Calu3 (cell line): Measurements from ENCODE around the gene C4orf17. TPM values are rescaled to one million over a fixed set of nuclear protein-coding genes. Genes with fewer than 3 reads are reported as not detected.
A peak's percentile ranks its signal among the peaks of the same experiment; 100 is the strongest.

ENCODE experiments used
- BruUV-seq: library from RNA; stranded (reverse); fragments of 400-500 nt; replicated peaks from 2 replicates; lab custom pipeline; 2021; lab: Mats Ljungman, UMichigan
- CTCF ChIA-PET: fragments of 300-600 bp; sonication (Branson Sonifier 250); formaldehyde crosslinking; loops from one replicate; lab custom pipeline; 2022; ENCODE audit warnings: antibody characterized with exemption; lab: Charles Lee
- DNase-seq: peaks from one replicate; pipeline ENCODE4 v3.0.0; 2022
- H3K27ac Mint-ChIP-seq: one replicate; pipeline ENCODE4 v1.8.0; 2022; ENCODE audit warnings: mixed read lengths; ENCODE audit not compliant: unreplicated experiment
- H3K27me3 Mint-ChIP-seq: one replicate; pipeline ENCODE4 v1.8.0; 2022; ENCODE audit warnings: mixed read lengths; ENCODE audit not compliant: unreplicated experiment
- H3K36me3 Mint-ChIP-seq: one replicate; pipeline ENCODE4 v1.8.0; 2022; ENCODE audit warnings: mild to moderate bottlenecking, moderate library complexity, mixed read lengths; ENCODE audit not compliant: insufficient read depth, unreplicated experiment
- H3K4me1 Mint-ChIP-seq: one replicate; pipeline ENCODE4 v1.8.0; 2022; ENCODE audit warnings: mild to moderate bottlenecking, low read depth, mixed read lengths; ENCODE audit not compliant: unreplicated experiment
- H3K4me3 Mint-ChIP-seq: one replicate; pipeline ENCODE4 v1.8.0; 2022; ENCODE audit warnings: mild to moderate bottlenecking, low read depth, moderate library complexity, mixed read lengths; ENCODE audit not compliant: unreplicated experiment
- H3K9me3 Mint-ChIP-seq: one replicate; pipeline ENCODE4 v1.8.0; 2022; ENCODE audit warnings: low read depth, mixed read lengths; ENCODE audit not compliant: unreplicated experiment
- CTCF ChIP-seq: fragments of 200-600 bp; IDR thresholded peaks from one replicate; pipeline ENCODE4 v1.8.0; 2022; ENCODE audit warnings: antibody characterized with exemption; ENCODE audit not compliant: unreplicated experiment
- intact Hi-C: fragments of 100-400 bp; cut with micrococcal nuclease; formaldehyde crosslinking; loops from one replicate; pipeline ENCODE4 v1.10.0; 2022; ENCODE audit not compliant: unreplicated experiment
- total RNA-seq: library from RNA; stranded (reverse); gene quantifications from 2 replicates; pipeline ENCODE4 v1.2.3, GENCODE V29; 2022

C4orf17 gene
- total RNA-seq, 1 experiment from 2014 or later: not detected

- Mint-ChIP-seq H3K4me3 (peak within 1 kb of the TSS; percentile 95), H3K36me3 (peaks cover 19% of the 10 kb centered on the region), H3K27ac (peak within 1 kb of the TSS; percentile 98), H3K4me1 (no peaks in the 10 kb centered on the region), H3K9me3 (no peaks in the 10 kb centered on the region), H3K27me3 (no peaks in the 10 kb centered on the region)
- intact Hi-C loops: loop anchor here (5.0 kb wide), 2 partner anchors 69 to 324 kb away; no protein-coding TSS in a partner anchor
- DNase-seq: peak; percentile 92
- no peak for TF ChIP-seq CTCF
- no TSS peak for BruUV-seq
- CTCF ChIA-PET: interaction anchor here (0.6 to 1.3 kb wide), 6 partner anchors 67 to 430 kb away, joined by 3 to 10 read pairs (median 3); no protein-coding TSS in a partner anchor
Measured at GRCh38 chr4:99563310-99564186, 52.7 kb downstream of the C4orf17 start, which contains the start of gene TRMT10A. TRMT10A (minus strand) TSS chr4:99564039; CDS start chr4:99559338, 4,701 bp downstream.

- intact Hi-C loops: loop anchor here (5.0 kb wide), 2 partner anchors 67 to 322 kb away; no protein-coding TSS in a partner anchor
- no peaks in the 10 kb centered on the region for H3K9me3 Mint-ChIP-seq
- H3K36me3 Mint-ChIP-seq: peaks cover 19% of the 10 kb centered on the region
- CTCF ChIA-PET: no interaction called here
- DNase-seq: no peak
- BruUV-seq: no TSS peak
- H3K27ac Mint-ChIP-seq: no peak overlapping the region
- H3K27me3 Mint-ChIP-seq: no peaks in the 10 kb centered on the region
- no peak for TF ChIP-seq CTCF
- H3K4me1 Mint-ChIP-seq: no peaks in the 10 kb centered on the region
- H3K4me3 Mint-ChIP-seq: no peak overlapping the region
Measured at GRCh38 chr4:99564921-99565320, 54.1 kb downstream of the C4orf17 start.

GRCh38 chr4:99571883-99572282 lies 61.1 kb downstream of the C4orf17 start:
- H3K9me3 Mint-ChIP-seq: no peaks in the 10 kb centered on the region
- H3K27me3 Mint-ChIP-seq: no peaks in the 10 kb centered on the region
- H3K36me3 Mint-ChIP-seq: no peaks in the 10 kb centered on the region
- BruUV-seq: no TSS peak
- no peak overlapping the region for H3K27ac Mint-ChIP-seq
- no peak overlapping the region for H3K4me3 Mint-ChIP-seq
- no peak for DNase-seq
- H3K4me1 Mint-ChIP-seq: no peaks in the 10 kb centered on the region
- no peak for TF ChIP-seq CTCF
- CTCF ChIA-PET: no interaction called here
- intact Hi-C loops: no loop called here

GRCh38 chr4:99572527-99573240 lies 61.9 kb downstream of the C4orf17 start:
- no TSS peak for BruUV-seq
- no peak for TF ChIP-seq CTCF
- no peaks in the 10 kb centered on the region for H3K27me3 Mint-ChIP-seq

More at GRCh38 chr4:99572527-99573240, 61.9 kb downstream of the C4orf17 start:
- CTCF ChIA-PET: no interaction called here
- Mint-ChIP-seq H3K4me1 (no peaks in the 10 kb centered on the region), H3K9me3 (no peaks in the 10 kb centered on the region), H3K27ac (no peak overlapping the region), H3K36me3 (no peaks in the 10 kb centered on the region), H3K4me3 (no peak overlapping the region)
- no peak for DNase-seq
- intact Hi-C loops: no loop called here
